Neural cell (in vitro differentiated cells): Measurements from ENCODE around the gene IL1RAPL2. TPM values are rescaled to one million over a fixed set of nuclear protein-coding genes. Genes with fewer than 3 reads are reported as not detected.

Experiments
- H2AFZ ChIP-seq: fragments of 200-600, 300-800 bp; sonication (generic), shearing (Covaris generic); 2 replicates; pipeline ENCODE4 v1.6.0; 2014; ENCODE audit warnings: low read depth, mild to moderate bottlenecking, antibody characterized with exemption, low read length, moderate library complexity
- H3F3A ChIP-seq: fragments of 200-600 bp; shearing (Covaris generic); 2 replicates; pipeline ENCODE4 v1.6.1; 2016; ENCODE audit warnings: mild to moderate bottlenecking, moderate library complexity, mixed read lengths, antibody characterized with exemption, low read length; ENCODE audit not compliant: insufficient read depth, poor library complexity, severe bottlenecking
- H3K27ac ChIP-seq: fragments of 200-600, 300-800 bp; sonication (generic), shearing (Covaris generic); 2 replicates; pipeline ENCODE4 v1.5.1; 2014; ENCODE audit warnings: mild to moderate bottlenecking, low read length, moderate library complexity
- H3K27me3 ChIP-seq: fragments of 300-800, 200-600 bp; sonication (generic), shearing (Covaris generic); 2 replicates; pipeline ENCODE4 v1.6.0; 2014; ENCODE audit warnings: mild to moderate bottlenecking, low read depth, low read length, moderate library complexity; ENCODE audit not compliant: insufficient read depth
- H3K36me3 ChIP-seq: fragments of 300-800, 200-600 bp; sonication (generic), shearing (Covaris generic); 2 replicates; pipeline ENCODE4 v1.5.1; 2014; ENCODE audit warnings: mild to moderate bottlenecking, antibody characterized with exemption, low read length, moderate library complexity; ENCODE audit not compliant: insufficient read depth
- H3K4me2 ChIP-seq: fragments of 300-800, 200-600 bp; sonication (generic), shearing (Covaris generic); 2 replicates; pipeline ENCODE4 v1.6.0; 2014; ENCODE audit warnings: mild to moderate bottlenecking, low read length
- H3K4me3 ChIP-seq: fragments of 300-800, 200-600 bp; sonication (generic), shearing (Covaris generic); 2 replicates; pipeline ENCODE4 v1.5.1; 2014; ENCODE audit warnings: mild to moderate bottlenecking, low read length, moderate library complexity
- H3K79me2 ChIP-seq: fragments of 200-600 bp; shearing (Covaris generic); replicated peaks from 2 replicates; pipeline ENCODE4 v1.6.0; 2014; ENCODE audit warnings: mild to moderate bottlenecking, low read length, moderate library complexity; ENCODE audit not compliant: insufficient read depth
- H3K9ac ChIP-seq: fragments of 300-800, 200-600 bp; sonication (generic), shearing (Covaris generic); 2 replicates; pipeline ENCODE4 v1.6.1; 2016; ENCODE audit warnings: mild to moderate bottlenecking, low read length, mixed read lengths
- H3K9me2 ChIP-seq: fragments of 200-600 bp; shearing (Covaris generic); 2 replicates; pipeline ENCODE4 v1.6.1; 2016; ENCODE audit warnings: mild to moderate bottlenecking, low read length, mixed read lengths; ENCODE audit not compliant: insufficient read depth
- H3K9me3 ChIP-seq: fragments of 200-600, 300-800 bp; sonication (generic), shearing (Covaris generic); 2 replicates; pipeline ENCODE4 v1.6.1; 2016; ENCODE audit warnings: mild to moderate bottlenecking, mixed run types, low read length, moderate library complexity, mixed read lengths
- H4K20me1 ChIP-seq: fragments of 200-600 bp; shearing (Covaris generic); 2 replicates; pipeline ENCODE4 v1.6.1; 2016; ENCODE audit warnings: mild to moderate bottlenecking, mixed run types; ENCODE audit not compliant: insufficient read depth
- CTCF ChIP-seq: fragments of 450-650 bp; IDR thresholded peaks from 2 replicates; pipeline ENCODE4 v1.5.1; 2014; ENCODE audit warnings: antibody characterized with exemption, mild to moderate bottlenecking, moderate library complexity; ENCODE audit not compliant: poor library complexity, severe bottlenecking
- EP300 ChIP-seq: fragments of 450-650 bp; conservative IDR thresholded peaks from 2 replicates; pipeline ENCODE4 v1.6.1; 2014; ENCODE audit warnings: antibody characterized with exemption, mild to moderate bottlenecking, moderate library complexity; ENCODE audit not compliant: poor library complexity, severe bottlenecking
- EZH2 ChIP-seq: fragments of 200-600, 300-800 bp; shearing (Covaris generic), sonication (generic); IDR thresholded peaks from 2 replicates; pipeline ENCODE4 v1.6.1; 2014; ENCODE audit warnings: antibody characterized with exemption, low read length, borderline replicate concordance, mild to moderate bottlenecking; ENCODE audit not compliant: insufficient read depth, poor library complexity, severe bottlenecking
- MXI1 ChIP-seq: fragments of 450-650 bp; conservative IDR thresholded peaks from 2 replicates; pipeline ENCODE4 v1.6.1; 2014; ENCODE audit warnings: antibody characterized with exemption, mild to moderate bottlenecking; ENCODE audit not compliant: poor library complexity, severe bottlenecking
- POLR2AphosphoS5 ChIP-seq: IDR thresholded peaks from 2 replicates; pipeline ENCODE4 v1.6.1; 2012
- RAD21 ChIP-seq: fragments of 450-650 bp; conservative IDR thresholded peaks from 2 replicates; pipeline ENCODE4 v1.6.1; 2014; ENCODE audit warnings: antibody characterized with exemption, mild to moderate bottlenecking, moderate library complexity
- REST ChIP-seq: IDR thresholded peaks from 2 replicates; pipeline ENCODE4 v1.6.1; 2012; ENCODE audit warnings: borderline replicate concordance
- SMC3 ChIP-seq: fragments of 450-650 bp; conservative IDR thresholded peaks from 2 replicates; pipeline ENCODE4 v1.6.1; 2014; ENCODE audit warnings: antibody characterized with exemption, mild to moderate bottlenecking, moderate library complexity; ENCODE audit not compliant: poor library complexity
- TAF1 ChIP-seq: IDR thresholded peaks from 2 replicates; pipeline ENCODE4 v1.6.1; 2012; ENCODE audit warnings: low read depth
- polyA plus RNA-seq: library from polyadenylated mRNA; depleted of rRNA; stranded (reverse); fragments of >200 nt; gene quantifications from 2 replicates; pipeline ENCODE4 v1.2.3, GENCODE V29; 2014

Gene IL1RAPL2
- polyA plus RNA-seq, 1 donor from 2014 or later: not detected

- Histone ChIP-seq H3K4me3 (no peak overlapping the region), H3K4me2 (no peak overlapping the region), H3K9me3 (no peaks in the 10 kb centered on the region), H4K20me1 (no peaks in the 10 kb centered on the region), H3K27ac (no peak overlapping the region), H3K79me2 (no peaks in the 10 kb centered on the region), H2AFZ (no peak overlapping the region), H3F3A (no peaks in the 10 kb centered on the region), H3K9me2 (no peaks in the 10 kb centered on the region), H3K36me3 (no peaks in the 10 kb centered on the region), H3K27me3 (no peaks in the 10 kb centered on the region), H3K9ac (no peak overlapping the region)
- TF ChIP-seq MXI1 (no peak), EP300 (no peak), POLR2AphosphoS5 (no peak), RAD21 (no peak), REST (no peak), SMC3 (no peak), CTCF (no peak)
These were observed 130.7 kb downstream of the IL1RAPL2 start for GRCh38 chrX:104696667-104697066.

GRCh38 chrX:104697294-104697693, 131.3 kb downstream of the IL1RAPL2 start:
- no peaks in the 10 kb centered on the region for H3K9me2 ChIP-seq
- no peaks in the 10 kb centered on the region for H3F3A ChIP-seq
- H3K79me2 ChIP-seq: no peaks in the 10 kb centered on the region
- no peaks in the 10 kb centered on the region for H4K20me1 ChIP-seq
- TF ChIP-seq EP300 (no peak), POLR2AphosphoS5 (no peak), REST (no peak), SMC3 (no peak), EZH2 (no peak), MXI1 (no peak), TAF1 (no peak), CTCF (no peak), RAD21 (no peak)
- H3K9ac ChIP-seq: no peak overlapping the region
- no peak overlapping the region for H3K4me3 ChIP-seq
- H3K9me3 ChIP-seq: no peaks in the 10 kb centered on the region
- H2AFZ ChIP-seq: no peak overlapping the region
- no peaks in the 10 kb centered on the region for H3K36me3 ChIP-seq
- H3K27me3 ChIP-seq: no peaks in the 10 kb centered on the region
- H3K4me2 ChIP-seq: no peak overlapping the region
- H3K27ac ChIP-seq: no peak overlapping the region
